Right atrium auricular region (tissue), 2 donors: ENCODE measurements around the gene SPDYA. TPM values are rescaled to one million over a fixed set of nuclear protein-coding genes. Genes with fewer than 3 reads are reported as not detected.

Source experiments
- DNase-seq: peaks from one replicate; pipeline ENCODE4 v3.0.0-alpha.2; 2019; ENCODE audit warnings: low spot score
- H3K27ac ChIP-seq, 2 donors: fragments of 200-600 bp; sonication (generic); 1 replicate in 1 of 2; 2 replicates in 1 of 2; pipeline ENCODE4 v1.5.1; 2016 to 2019
- H3K27me3 ChIP-seq, 2 donors: fragments of 200-600 bp; sonication (generic); one replicate each; pipeline versions ENCODE4 v1.5.1 to v1.6.0; 2017 to 2019
- H3K36me3 ChIP-seq: fragments of 200-600 bp; sonication (generic); one replicate; pipeline ENCODE4 v1.5.1; 2016
- H3K4me1 ChIP-seq, 2 donors: fragments of 200-600 bp; sonication (generic); one replicate each; pipeline versions ENCODE4 v1.5.1 to v1.6.0; 2017 to 2019
- H3K4me3 ChIP-seq, 2 donors: fragments of 200-600 bp; sonication (generic); 1 replicate in 1 of 2; 2 replicates in 1 of 2; pipeline ENCODE4 v1.5.1; 2017 to 2019; ENCODE audit warnings: mild to moderate bottlenecking in 1 of 2, moderate library complexity in 1 of 2
- H3K9me3 ChIP-seq, 2 donors: fragments of 200-600 bp; sonication (generic); one replicate each; pipeline ENCODE4 v1.5.1; 2019
- total RNA-seq, 2 donors: library from RNA; depleted of rRNA; stranded (reverse); fragments of >200 nt; gene quantifications; one replicate each; pipeline ENCODE4 v1.1.0, GENCODE V29; 2016
- TF ChIP-seq, protein P1 (sequence below), 2 donors: fragments of 200-600 bp; sonication (generic); IDR thresholded peaks; one replicate each; pipeline ENCODE4 v1.5.1; 2019; ENCODE audit warnings: antibody characterized with exemption in 2 of 2

SPDYA gene
- total RNA-seq, 2 donors from 2014 or later, result 0.30 TPM; not detected in 1

- Histone ChIP-seq H3K9me3 (no peaks in the 10 kb centered on the region), H3K27ac (no peak overlapping the region), H3K36me3 (peaks cover 13% of the 10 kb centered on the region), H3K4me1 (no peaks in the 10 kb centered on the region), H3K4me3 (no peak overlapping the region), H3K27me3 (no peaks in the 10 kb centered on the region)
- DNase-seq, result no peak
- TF ChIP-seq, protein P1, sequence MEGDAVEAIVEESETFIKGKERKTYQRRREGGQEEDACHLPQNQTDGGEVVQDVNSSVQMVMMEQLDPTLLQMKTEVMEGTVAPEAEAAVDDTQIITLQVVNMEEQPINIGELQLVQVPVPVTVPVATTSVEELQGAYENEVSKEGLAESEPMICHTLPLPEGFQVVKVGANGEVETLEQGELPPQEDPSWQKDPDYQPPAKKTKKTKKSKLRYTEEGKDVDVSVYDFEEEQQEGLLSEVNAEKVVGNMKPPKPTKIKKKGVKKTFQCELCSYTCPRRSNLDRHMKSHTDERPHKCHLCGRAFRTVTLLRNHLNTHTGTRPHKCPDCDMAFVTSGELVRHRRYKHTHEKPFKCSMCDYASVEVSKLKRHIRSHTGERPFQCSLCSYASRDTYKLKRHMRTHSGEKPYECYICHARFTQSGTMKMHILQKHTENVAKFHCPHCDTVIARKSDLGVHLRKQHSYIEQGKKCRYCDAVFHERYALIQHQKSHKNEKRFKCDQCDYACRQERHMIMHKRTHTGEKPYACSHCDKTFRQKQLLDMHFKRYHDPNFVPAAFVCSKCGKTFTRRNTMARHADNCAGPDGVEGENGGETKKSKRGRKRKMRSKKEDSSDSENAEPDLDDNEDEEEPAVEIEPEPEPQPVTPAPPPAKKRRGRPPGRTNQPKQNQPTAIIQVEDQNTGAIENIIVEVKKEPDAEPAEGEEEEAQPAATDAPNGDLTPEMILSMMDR (IDR thresholded peaks at IDR 0.05), result no peak
Observed at GRCh38 chr2:28855977-28856376, 45.3 kb downstream of the SPDYA start.

GRCh38 chr2:28868611-28869010 lies 58.0 kb downstream of the SPDYA start:
- DNase-seq, result no peak
- Histone ChIP-seq H3K9me3 (no peaks in the 10 kb centered on the region), H3K27me3 (no peaks in the 10 kb centered on the region), H3K4me1 (peaks cover 0 to 28% of the 10 kb centered on the region in 2 donors), H3K27ac (no peak overlapping the region), H3K4me3 (peak overlapping the region; percentile 3 to 4), H3K36me3 (peaks cover 6% of the 10 kb centered on the region)
- TF ChIP-seq, protein P1 (IDR thresholded peaks at IDR 0.05), result no peak

- H3K4me1 ChIP-seq, result peaks cover 0 to 28% of the 10 kb centered on the region in 2 donors
- DNase-seq, result no peak
Observed at GRCh38 chr2:28869494-28870145, 59.0 kb downstream of the SPDYA start.

GRCh38 chr2:28870146-28870891 lies 59.7 kb downstream of the SPDYA start, which contains the start of gene TRMT61B:
TRMT61B (minus strand) TSS chr2:28870309; CDS start chr2:28870277, 32 bp downstream.
- Histone ChIP-seq H3K27ac (peak within 1 kb of the TSS; percentile 79 to 81), H3K36me3 (no peaks in the 10 kb centered on the region), H3K4me1 (peaks cover 0 to 28% of the 10 kb centered on the region in 2 donors), H3K9me3 (no peaks in the 10 kb centered on the region), H3K27me3 (no peaks in the 10 kb centered on the region), H3K4me3 (peak within 1 kb of the TSS; percentile 71 to 85)
- peak; percentile 94 for DNase-seq
- TF ChIP-seq, protein P1 (IDR thresholded peaks at IDR 0.05), result peak in 1 of 2 donors; percentile 21

More at GRCh38 chr2:28869494-28870145, 59.0 kb downstream of the SPDYA start:
- Histone ChIP-seq H3K36me3 (peaks cover under 1% of the 10 kb centered on the region), H3K27ac (peak overlapping the region; percentile 79 to 81), H3K4me3 (peak overlapping the region; percentile 71 to 85), H3K9me3 (no peaks in the 10 kb centered on the region), H3K27me3 (no peaks in the 10 kb centered on the region)
- TF ChIP-seq, protein P1 (IDR thresholded peaks at IDR 0.05), result no peak

- Histone ChIP-seq H3K9me3 (no peaks in the 10 kb centered on the region), H3K4me1 (peaks cover 0 to 28% of the 10 kb centered on the region in 2 donors), H3K36me3 (no peaks in the 10 kb centered on the region), H3K4me3 (no peak overlapping the region), H3K27ac (no peak overlapping the region), H3K27me3 (no peaks in the 10 kb centered on the region)
- DNase-seq, result no peak
- TF ChIP-seq, protein P1 (IDR thresholded peaks at IDR 0.05), result no peak
Observed at GRCh38 chr2:28871620-28872019, 61.0 kb downstream of the SPDYA start.
